Calu3 (cell line): Measurements from ENCODE around the gene MTURN. TPM values are rescaled to one million over a fixed set of nuclear protein-coding genes. Genes with fewer than 3 reads are reported as not detected.

ENCODE experiments used
- BruUV-seq: library from RNA; stranded (reverse); fragments of 400-500 nt; replicated peaks from 2 replicates; lab custom pipeline; 2021; lab: Mats Ljungman, UMichigan
- CTCF ChIA-PET: fragments of 300-600 bp; sonication (Branson Sonifier 250); formaldehyde crosslinking; loops from one replicate; lab custom pipeline; 2022; ENCODE audit warnings: antibody characterized with exemption; lab: Charles Lee
- DNase-seq: peaks from one replicate; pipeline ENCODE4 v3.0.0; 2022
- H3K27ac Mint-ChIP-seq: one replicate; pipeline ENCODE4 v1.8.0; 2022; ENCODE audit warnings: mixed read lengths; ENCODE audit not compliant: unreplicated experiment
- H3K27me3 Mint-ChIP-seq: one replicate; pipeline ENCODE4 v1.8.0; 2022; ENCODE audit warnings: mixed read lengths; ENCODE audit not compliant: unreplicated experiment
- H3K36me3 Mint-ChIP-seq: one replicate; pipeline ENCODE4 v1.8.0; 2022; ENCODE audit warnings: mild to moderate bottlenecking, moderate library complexity, mixed read lengths; ENCODE audit not compliant: insufficient read depth, unreplicated experiment
- H3K4me1 Mint-ChIP-seq: one replicate; pipeline ENCODE4 v1.8.0; 2022; ENCODE audit warnings: mild to moderate bottlenecking, low read depth, mixed read lengths; ENCODE audit not compliant: unreplicated experiment
- H3K4me3 Mint-ChIP-seq: one replicate; pipeline ENCODE4 v1.8.0; 2022; ENCODE audit warnings: mild to moderate bottlenecking, low read depth, moderate library complexity, mixed read lengths; ENCODE audit not compliant: unreplicated experiment
- H3K9me3 Mint-ChIP-seq: one replicate; pipeline ENCODE4 v1.8.0; 2022; ENCODE audit warnings: low read depth, mixed read lengths; ENCODE audit not compliant: unreplicated experiment
- intact Hi-C: fragments of 100-400 bp; cut with micrococcal nuclease; formaldehyde crosslinking; loops from one replicate; pipeline ENCODE4 v1.10.0; 2022; ENCODE audit not compliant: unreplicated experiment
- total RNA-seq: library from RNA; stranded (reverse); gene quantifications from 2 replicates; pipeline ENCODE4 v1.2.3, GENCODE V29; 2022
- TF ChIP-seq, protein P1 (sequence below): fragments of 200-600 bp; IDR thresholded peaks from one replicate; pipeline ENCODE4 v1.8.0; 2022; ENCODE audit warnings: antibody characterized with exemption; ENCODE audit not compliant: unreplicated experiment

The MTURN gene
- total RNA-seq, 1 experiment from 2014 or later = 6.5 TPM

DNA sequence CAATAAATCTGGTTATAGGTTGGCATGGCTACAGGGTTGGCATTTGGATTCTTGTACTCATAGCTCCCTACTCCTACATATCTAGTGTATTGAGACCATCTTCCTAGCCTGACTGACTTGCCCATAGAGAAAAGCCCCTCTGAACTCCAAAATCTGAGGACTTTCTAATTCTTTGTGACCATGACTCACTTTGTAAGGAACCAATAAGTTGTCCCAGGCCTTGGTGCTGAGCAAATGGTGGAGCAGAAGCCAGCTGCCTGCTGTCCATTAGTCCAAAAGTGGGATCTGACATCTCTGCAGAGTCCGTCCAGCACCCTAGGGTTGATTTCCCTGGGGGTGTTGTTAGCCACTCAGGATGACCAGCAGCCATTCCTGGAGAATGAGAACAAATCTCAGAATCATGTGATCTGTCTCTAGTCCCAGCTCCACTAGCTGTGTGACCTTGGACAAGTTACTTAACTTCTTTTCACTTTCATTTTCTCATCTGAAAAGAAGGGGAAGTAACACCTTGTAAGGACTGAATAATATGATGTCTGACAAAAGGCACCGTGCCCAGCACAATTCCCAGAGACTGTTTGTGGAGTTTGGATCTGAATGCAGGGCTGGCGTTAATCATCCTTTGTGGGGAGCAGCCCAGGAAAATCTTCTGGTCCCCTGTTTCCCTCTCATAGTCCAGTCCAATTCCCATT, 44.1 kb downstream of the MTURN start:
- H3K4me3 Mint-ChIP-seq = no peak overlapping the region
- TF ChIP-seq, protein P1, sequence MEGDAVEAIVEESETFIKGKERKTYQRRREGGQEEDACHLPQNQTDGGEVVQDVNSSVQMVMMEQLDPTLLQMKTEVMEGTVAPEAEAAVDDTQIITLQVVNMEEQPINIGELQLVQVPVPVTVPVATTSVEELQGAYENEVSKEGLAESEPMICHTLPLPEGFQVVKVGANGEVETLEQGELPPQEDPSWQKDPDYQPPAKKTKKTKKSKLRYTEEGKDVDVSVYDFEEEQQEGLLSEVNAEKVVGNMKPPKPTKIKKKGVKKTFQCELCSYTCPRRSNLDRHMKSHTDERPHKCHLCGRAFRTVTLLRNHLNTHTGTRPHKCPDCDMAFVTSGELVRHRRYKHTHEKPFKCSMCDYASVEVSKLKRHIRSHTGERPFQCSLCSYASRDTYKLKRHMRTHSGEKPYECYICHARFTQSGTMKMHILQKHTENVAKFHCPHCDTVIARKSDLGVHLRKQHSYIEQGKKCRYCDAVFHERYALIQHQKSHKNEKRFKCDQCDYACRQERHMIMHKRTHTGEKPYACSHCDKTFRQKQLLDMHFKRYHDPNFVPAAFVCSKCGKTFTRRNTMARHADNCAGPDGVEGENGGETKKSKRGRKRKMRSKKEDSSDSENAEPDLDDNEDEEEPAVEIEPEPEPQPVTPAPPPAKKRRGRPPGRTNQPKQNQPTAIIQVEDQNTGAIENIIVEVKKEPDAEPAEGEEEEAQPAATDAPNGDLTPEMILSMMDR = no peak
- H3K27ac Mint-ChIP-seq = no peak overlapping the region
- no peaks in the 10 kb centered on the region for H3K36me3 Mint-ChIP-seq
- H3K27me3 Mint-ChIP-seq = no peaks in the 10 kb centered on the region
- peaks cover 5% of the 10 kb centered on the region for H3K9me3 Mint-ChIP-seq
- intact Hi-C loops = no loop called here
- no TSS peak for BruUV-seq
- H3K4me1 Mint-ChIP-seq = no peaks in the 10 kb centered on the region
- CTCF ChIA-PET = interaction anchor here (0.7 to 0.9 kb wide), 3 partner anchors 13 to 22 kb away, joined by 3 read pairs; no protein-coding TSS in a partner anchor
- DNase-seq = no peak

DNA sequence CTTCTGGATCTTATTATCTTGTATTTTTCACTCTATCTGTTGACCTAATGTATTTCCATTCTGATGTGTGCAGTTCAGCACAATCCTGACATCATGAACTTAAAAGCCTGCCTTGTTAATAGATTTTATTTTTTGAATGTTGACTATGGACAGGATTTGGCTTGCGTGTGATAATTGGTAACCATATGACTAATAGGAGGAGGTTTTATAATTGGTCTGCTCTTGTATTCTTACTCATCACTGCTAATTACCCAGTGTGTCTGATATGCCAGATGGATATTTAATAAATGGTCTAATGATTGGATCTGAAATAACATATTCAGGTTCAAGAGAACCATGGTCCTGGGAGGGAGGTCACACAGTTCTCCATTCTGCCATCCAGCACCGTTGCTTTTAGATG, 45.9 kb downstream of the MTURN start:
- Mint-ChIP-seq H3K9me3 (peaks cover 5% of the 10 kb centered on the region), H3K27ac (no peak overlapping the region), H3K4me3 (no peak overlapping the region), H3K36me3 (no peaks in the 10 kb centered on the region), H3K27me3 (no peaks in the 10 kb centered on the region), H3K4me1 (no peaks in the 10 kb centered on the region)
- no peak for DNase-seq
- CTCF ChIA-PET = interaction anchor here (0.6 kb wide), 1 partner anchor 698 kb away, joined by 5 read pairs; no protein-coding TSS in a partner anchor
- intact Hi-C loops = no loop called here
- BruUV-seq = no TSS peak
- TF ChIP-seq, protein P1 = no peak

DNA sequence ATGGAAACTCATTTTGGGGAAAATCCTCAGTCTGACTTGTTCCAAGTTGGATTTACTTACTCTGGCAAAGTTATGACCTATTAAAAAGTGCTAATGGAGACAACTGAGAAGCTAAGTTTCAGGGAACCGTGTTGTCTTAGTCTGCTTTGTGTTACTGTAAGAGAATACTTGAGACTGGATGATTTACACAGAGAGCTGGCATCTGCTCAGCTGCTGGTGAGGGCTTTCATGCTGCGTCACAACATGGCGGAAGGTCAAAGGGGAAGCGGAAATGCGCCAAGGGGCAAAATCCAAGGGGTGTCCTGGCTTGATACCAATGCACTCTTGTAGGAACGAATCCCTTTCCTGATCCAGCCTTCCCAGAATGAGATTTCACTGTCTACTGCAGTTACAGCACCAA, 46.4 kb downstream of the MTURN start:
- CTCF ChIA-PET = interaction anchor here (0.7 kb wide), 1 partner anchor 789 kb away, joined by 3 read pairs; no protein-coding TSS in a partner anchor
- intact Hi-C loops = no loop called here
- Mint-ChIP-seq H3K27me3 (no peaks in the 10 kb centered on the region), H3K36me3 (no peaks in the 10 kb centered on the region), H3K4me3 (no peak overlapping the region), H3K9me3 (peaks cover 5% of the 10 kb centered on the region), H3K27ac (no peak overlapping the region), H3K4me1 (no peaks in the 10 kb centered on the region)
- BruUV-seq = no TSS peak
- TF ChIP-seq, protein P1 = no peak
- DNase-seq = no peak

DNA sequence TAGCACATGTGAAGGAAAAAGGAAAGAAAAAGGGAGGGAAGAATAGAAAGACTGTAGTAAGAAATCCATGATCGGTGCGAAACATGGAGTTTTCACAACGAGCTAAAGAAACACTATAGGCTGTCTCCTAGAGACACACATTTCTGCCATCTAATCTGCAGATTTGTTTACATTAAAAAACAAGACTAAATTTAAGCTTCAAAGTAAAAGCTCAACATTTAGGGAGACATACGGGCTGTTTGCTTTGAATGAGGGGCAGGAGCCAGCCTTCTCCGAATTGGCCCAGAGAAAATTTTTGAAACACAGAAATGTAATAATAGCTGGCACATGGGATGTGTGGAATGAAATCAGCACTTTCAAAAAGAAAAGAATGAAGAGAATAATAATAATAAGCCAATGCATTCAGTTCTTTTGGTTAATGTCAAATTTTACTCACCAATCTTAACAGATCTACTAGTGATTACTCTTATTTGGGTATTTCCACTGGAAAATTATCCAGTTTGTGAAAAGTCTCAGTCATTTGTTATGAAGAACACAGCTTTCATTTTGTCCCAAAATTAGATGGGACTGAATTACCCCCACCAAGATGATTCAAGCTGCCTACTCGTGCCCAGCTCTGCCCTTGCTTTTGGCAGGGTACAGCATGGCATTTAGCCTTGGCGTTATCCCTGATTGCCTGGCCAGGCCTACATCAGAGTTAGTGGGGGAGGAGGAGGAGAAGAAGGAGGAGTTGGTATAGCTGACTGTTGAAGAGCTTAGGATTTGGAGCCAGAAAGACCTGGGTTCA, 47.1 kb downstream of the MTURN start:
- CTCF ChIA-PET = interaction anchor here (0.6 to 1.4 kb wide), 7 partner anchors 9 to 788 kb away, joined by 3 to 7 read pairs (median 3); no protein-coding TSS in a partner anchor
- Mint-ChIP-seq H3K27ac (no peak overlapping the region), H3K4me3 (no peak overlapping the region), H3K36me3 (no peaks in the 10 kb centered on the region), H3K4me1 (no peaks in the 10 kb centered on the region), H3K9me3 (peaks cover 5% of the 10 kb centered on the region), H3K27me3 (no peaks in the 10 kb centered on the region)
- BruUV-seq = no TSS peak
- no peak for DNase-seq
- TF ChIP-seq, protein P1 = no peak
- intact Hi-C loops = no loop called here
